Left lobe of liver (tissue), 2 donors: ENCODE results near the gene ERGIC1. TPM values are rescaled to one million over a fixed set of nuclear protein-coding genes. Genes with fewer than 3 reads are reported as not detected.
"Not testable (repeated sequence)": the region's sequence is repeated elsewhere in the genome, so short reads cannot be mapped to it uniquely, and the experiment has no call there.

ENCODE experiments used
- ATAC-seq: fragments of 200-7000 bp; cut with Tn5 transposase; one replicate; pipeline ENCODE4 v1.9.1; 2020; ENCODE audit warnings: mild to moderate bottlenecking, moderate library complexity
- DNase-seq: peaks from one replicate; pipeline ENCODE4 v3.0.0-alpha.2; 2020; ENCODE audit warnings: low spot score
- total RNA-seq: library from RNA; stranded (reverse); gene quantifications from one replicate; pipeline ENCODE4 v1.2.1, GENCODE V29; 2021
- donor health status: DM: no; HTN: no; CAD: no; lungs with moderate emphysema.
- donor health status: DM: no; HTN: yes; CAD: no.

ERGIC1 gene
- total RNA-seq, 1 donor from 2014 or later, result 158 TPM

DNA sequence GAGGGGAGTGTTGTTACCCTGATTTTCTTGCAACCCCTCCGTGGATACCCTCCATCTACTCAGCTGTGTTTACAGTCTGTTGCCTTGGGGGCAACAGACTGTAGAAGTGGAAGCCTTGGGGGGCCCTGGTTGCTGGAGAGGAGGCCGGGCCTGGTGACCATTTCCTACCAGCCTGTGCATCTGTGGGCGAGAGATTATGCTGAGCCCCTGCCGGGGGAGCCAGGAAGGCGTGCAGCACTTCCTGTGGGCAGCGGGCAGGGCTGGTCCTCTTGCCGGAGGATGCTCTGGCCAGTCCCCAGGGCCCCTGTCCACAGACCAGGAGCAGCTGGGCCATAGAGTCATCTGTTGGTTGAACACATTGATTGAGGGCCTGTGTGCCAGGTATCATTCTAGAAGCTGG lies 11.1 kb downstream of the ERGIC1 start:
- no peak for DNase-seq

DNA sequence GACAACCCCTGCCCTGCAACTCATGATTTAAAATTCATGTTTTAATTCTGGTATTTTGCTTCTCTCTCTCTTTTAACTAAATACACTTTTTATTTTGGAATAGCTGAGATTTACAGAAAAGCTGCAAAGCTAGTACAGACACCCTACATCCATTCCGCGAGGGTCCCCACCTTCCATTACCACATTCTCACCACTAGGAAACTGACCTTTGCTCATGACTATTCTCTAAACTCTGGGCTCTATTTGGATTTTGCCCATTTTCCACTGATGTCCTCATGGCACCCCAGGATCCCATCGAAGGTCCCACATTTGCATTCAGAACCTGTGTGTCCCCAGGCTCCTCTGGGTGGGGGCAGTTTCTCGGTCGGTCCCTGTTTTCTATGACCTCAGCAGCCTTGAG lies 11.5 kb downstream of the ERGIC1 start:
- ATAC-seq, result no peak
- no peak for DNase-seq

More for the DNA sequence above, 11.1 kb downstream of the ERGIC1 start:
- ATAC-seq, result peak; percentile 14

- ATAC-seq (no peak), DNase-seq (no peak)
These were observed 12.2 kb downstream of the ERGIC1 start for GRCh38 chr5:172846249-172846648.

GRCh38 chr5:172846677-172847076 lies 12.6 kb downstream of the ERGIC1 start:
- no peak for DNase-seq
- ATAC-seq, result no peak

- not testable (repeated sequence) for ATAC-seq, DNase-seq
These were observed 13.5 kb downstream of the ERGIC1 start for GRCh38 chr5:172847584-172847983.

DNA sequence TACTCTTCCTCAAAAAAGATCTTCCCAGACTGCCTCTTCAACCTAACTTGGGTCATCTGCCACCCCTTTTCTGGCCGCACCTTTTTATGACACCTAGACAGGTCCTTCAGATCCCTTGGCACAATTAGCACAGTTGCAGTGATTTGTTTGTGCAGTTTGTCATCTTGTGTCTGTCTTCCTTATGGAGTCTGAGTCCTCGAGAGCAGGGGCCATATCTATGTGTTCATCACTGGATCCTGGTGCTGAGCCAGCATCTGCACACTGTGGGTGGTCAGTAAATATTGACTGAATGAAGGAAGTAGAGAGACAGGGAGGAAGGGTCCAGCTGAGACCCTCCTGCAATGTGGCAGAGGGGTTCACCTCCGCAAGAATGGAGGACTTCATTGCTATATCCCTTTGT lies 14.4 kb downstream of the ERGIC1 start:
- ATAC-seq (no peak), DNase-seq (no peak)

GRCh38 chr5:172849606-172850453 lies 15.8 kb downstream of the ERGIC1 start:
- ATAC-seq (peak; percentile 6), DNase-seq (peak; percentile 66)

DNA sequence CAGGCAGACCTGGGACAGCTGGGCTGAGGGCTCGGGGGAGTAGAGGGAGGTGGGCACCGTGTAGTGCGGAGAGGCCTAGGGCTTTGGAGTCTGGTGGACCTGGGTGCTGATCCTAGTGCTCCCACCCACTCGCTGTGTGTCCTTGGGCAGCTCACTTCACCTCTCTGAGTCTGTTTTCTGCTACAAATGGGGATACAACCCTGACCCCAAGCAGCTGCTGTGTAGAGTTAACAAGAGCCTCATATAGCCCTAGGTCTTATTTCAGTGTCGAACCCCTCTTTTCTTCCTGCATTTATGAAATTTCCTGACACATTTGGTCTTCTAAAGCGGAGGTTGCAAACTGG lies 16.4 kb downstream of the ERGIC1 start:
- DNase-seq (no peak), ATAC-seq (no peak)

DNA sequence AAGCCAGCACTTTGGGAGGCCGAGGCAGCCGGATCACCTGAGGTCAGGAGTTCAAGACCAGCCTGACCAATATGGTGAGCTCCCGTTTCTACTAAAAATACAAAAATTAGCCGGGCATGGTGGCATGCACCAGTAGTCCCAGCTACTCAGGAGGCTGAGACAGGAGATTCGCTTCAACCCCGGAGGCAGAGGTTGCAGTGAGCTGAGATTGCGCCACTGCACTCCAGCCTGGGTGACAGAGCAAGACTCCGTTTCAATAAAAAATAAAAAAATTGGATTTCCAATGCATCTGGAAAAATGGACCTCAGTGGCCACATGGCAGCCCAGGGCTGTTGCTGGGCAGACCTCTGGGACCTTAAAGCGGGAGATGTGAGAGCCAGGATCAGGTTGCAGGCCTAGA lies 17.2 kb downstream of the ERGIC1 start:
- not testable (repeated sequence) for DNase-seq, ATAC-seq

GRCh38 chr5:172852490-172853354 lies 18.7 kb downstream of the ERGIC1 start:
- peak; percentile 70 for ATAC-seq
- peak; percentile 98 for DNase-seq

GRCh38 chr5:172853355-172853975 lies 19.4 kb downstream of the ERGIC1 start:
- ATAC-seq (peak; percentile 17), DNase-seq (no peak)

GRCh38 chr5:172854451-172854871 lies 20.4 kb downstream of the ERGIC1 start:
- ATAC-seq, result peak; percentile 4
- DNase-seq, result peak; percentile 78

- ATAC-seq (no peak), DNase-seq (no peak)
These were observed 20.9 kb downstream of the ERGIC1 start for GRCh38 chr5:172854971-172855370.

- peak; percentile 78 for DNase-seq
- ATAC-seq, result peak; percentile 28
These were observed 21.7 kb downstream of the ERGIC1 start for GRCh38 chr5:172855597-172856292.

DNA sequence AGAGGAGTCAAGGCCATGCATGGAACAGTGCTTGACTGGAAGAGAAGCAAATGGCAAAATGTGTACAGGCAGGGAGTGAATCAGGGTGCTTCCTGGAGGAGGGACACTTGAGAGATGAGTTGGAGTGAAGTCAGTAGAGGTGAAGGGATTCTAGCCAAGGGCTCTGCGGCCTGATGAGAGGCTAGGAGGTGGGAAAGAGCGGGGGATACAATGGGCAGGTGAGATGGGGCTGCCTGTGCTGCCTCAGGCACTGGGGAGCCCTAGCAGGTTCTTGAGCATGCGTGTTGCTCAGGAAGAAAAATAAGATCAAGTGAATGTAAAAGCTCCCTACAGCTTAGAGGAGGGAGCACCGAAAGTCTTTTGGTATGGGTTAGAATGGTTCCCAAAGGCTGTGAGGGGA lies 22.3 kb downstream of the ERGIC1 start:
- DNase-seq (no peak), ATAC-seq (no peak)

DNA sequence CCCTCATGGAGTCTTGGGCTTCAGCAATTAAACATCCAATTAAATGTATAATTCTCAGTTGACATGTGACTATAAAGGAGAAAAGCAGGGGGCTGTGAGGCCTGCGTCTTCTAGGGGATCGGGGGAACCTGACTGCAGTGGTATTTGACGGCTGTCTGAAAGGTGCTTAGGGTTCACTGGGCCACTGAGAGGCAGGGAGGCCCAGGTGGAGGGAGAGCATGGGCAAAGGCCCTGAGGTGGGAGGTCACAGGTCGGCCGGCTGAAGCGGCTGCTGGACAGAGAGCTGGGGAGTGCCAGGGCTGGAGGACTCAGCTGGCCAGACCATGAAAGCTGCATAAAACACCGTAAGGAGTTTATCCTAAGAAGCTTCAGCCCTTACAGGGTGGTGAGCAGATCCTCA lies 23.9 kb downstream of the ERGIC1 start:
- peak; percentile 64 for DNase-seq
- ATAC-seq, result peak; percentile 8

GRCh38 chr5:172858511-172858989 lies 24.5 kb downstream of the ERGIC1 start:
- ATAC-seq, result peak; percentile 51
- DNase-seq, result peak; percentile 94

GRCh38 chr5:172858990-172859811 lies 25.1 kb downstream of the ERGIC1 start:
- peak; percentile 41 for ATAC-seq
- peak; percentile 83 for DNase-seq

GRCh38 chr5:172859966-172860365 lies 25.9 kb downstream of the ERGIC1 start:
- no peak for DNase-seq
- ATAC-seq, result no peak
